ENCODE results near the gene ATP1B4. TPM values are rescaled to one million over a fixed set of nuclear protein-coding genes. Genes with fewer than 3 reads are reported as not detected.

ATP1B4 gene
- total RNA-seq, 1 donor from 2014 or later, result not detected

- no peak for TF ChIP-seq CTCF (IDR thresholded peaks at IDR 0.05; ENCODE audit: partially characterized antibody, unreplicated experiment)
- no peaks in the 10 kb centered on the region for H3K27me3 Mint-ChIP-seq (ENCODE audit: unreplicated experiment)
- no peak overlapping the region for H3K27ac Mint-ChIP-seq (ENCODE audit: unreplicated experiment)
- peaks cover 3% of the 10 kb centered on the region for H3K9me3 Mint-ChIP-seq (ENCODE audit: unreplicated experiment)
- no peaks in the 10 kb centered on the region for H3K36me3 Mint-ChIP-seq (ENCODE audit: unreplicated experiment)
- H3K4me1 Mint-ChIP-seq (ENCODE audit: low read depth, unreplicated experiment), result peaks cover 6% of the 10 kb centered on the region
- H3K4me3 Mint-ChIP-seq (ENCODE audit: unreplicated experiment), result no peak overlapping the region
- DNase-seq, result no peak
Measured at GRCh38 chrX:120429776-120430540, 68.1 kb downstream of the ATP1B4 start.

Other genes starting within 250 kb of the ATP1B4 start
- 0.98 TPM for gene RHOXF1, start 246.2 kb upstream of the ATP1B4 start, total RNA-seq (ENCODE audit: unreplicated experiment)
- gene RHOXF2, start 203.5 kb upstream of the ATP1B4 start, total RNA-seq (ENCODE audit: unreplicated experiment), result not detected
- 24.3 TPM for gene ZBTB33, start 111.3 kb upstream of the ATP1B4 start, total RNA-seq (ENCODE audit: unreplicated experiment)
- gene TMEM255A, start 50.6 kb upstream of the ATP1B4 start, total RNA-seq (ENCODE audit: unreplicated experiment), result 7.6 TPM
- gene LAMP2, start 107.2 kb downstream of the ATP1B4 start, total RNA-seq (ENCODE audit: unreplicated experiment), result 48.9 TPM
- 33.0 TPM for gene CUL4B, start 198.9 kb downstream of the ATP1B4 start, total RNA-seq (ENCODE audit: unreplicated experiment)
- 54.9 TPM for gene MCTS1, start 242.0 kb downstream of the ATP1B4 start, total RNA-seq (ENCODE audit: unreplicated experiment)